Right kidney (tissue), 1 donor: ENCODE measurements around the gene RAB41.
"Not testable (repeated sequence)": the region's sequence is repeated elsewhere in the genome, so short reads cannot be mapped to it uniquely, and the experiment has no call there.

Experiments used
- DNase-seq: peaks from one replicate; pipeline ENCODE4 v3.0.0-alpha.2; 2016

RAB41 gene

DNA sequence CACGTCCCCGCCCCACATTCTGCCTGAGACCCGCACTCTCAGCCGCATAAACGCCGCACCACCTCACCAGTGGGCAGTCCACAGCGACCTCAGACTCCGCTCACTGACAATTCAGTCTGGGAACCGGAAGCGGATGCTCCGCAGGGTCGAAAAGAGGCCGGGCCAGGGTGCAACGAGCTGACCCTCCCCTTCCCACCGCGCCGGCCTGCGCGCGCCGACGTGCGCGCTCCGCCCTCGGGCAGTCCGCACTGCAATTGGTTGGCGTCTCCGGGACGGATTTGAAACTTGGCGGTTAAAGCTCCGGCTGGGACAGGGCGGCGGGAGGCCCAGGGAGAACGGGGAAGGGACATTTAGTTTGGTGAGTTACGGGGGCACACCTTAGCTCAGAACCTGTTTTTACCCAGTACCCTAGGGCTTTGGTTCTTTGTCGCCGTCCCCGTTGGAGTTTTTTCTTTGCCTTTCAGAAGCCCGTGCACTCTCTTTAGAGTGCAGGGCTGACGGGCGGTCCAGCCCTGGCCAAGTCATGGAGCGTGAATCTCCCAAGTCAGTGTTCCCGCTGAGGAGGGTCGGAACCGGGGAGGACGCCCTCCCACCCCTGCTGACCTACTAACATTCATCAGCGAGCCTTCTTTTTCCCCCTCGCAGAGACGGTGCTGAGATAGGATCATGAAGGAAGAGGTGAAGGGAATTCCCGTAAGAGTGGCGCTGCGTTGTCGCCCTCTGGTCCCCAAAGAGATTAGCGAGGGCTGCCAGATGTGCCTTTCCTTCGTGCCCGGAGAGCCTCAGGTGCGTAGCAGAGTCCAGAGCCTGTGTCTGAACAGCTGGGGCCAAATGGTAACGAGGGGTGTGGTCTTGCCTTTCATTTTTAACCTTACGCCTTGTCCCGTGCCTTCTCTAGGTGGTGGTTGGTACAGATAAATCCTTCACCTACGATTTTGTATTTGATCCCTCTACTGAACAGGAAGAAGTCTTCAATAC lies 8.1 kb downstream of the RAB41 start, which contains the start of the genes KIF4A and PDZD11:
Gene KIF4A (plus strand): TSS at position 312 of the 978 bp plus-strand sequence. CDS start 355 bp downstream, at position 667.
Gene PDZD11 (minus strand): TSS at position 135 of the 978 bp plus-strand sequence. CDS start 586 bp downstream, outside the sequence.
- DNase-seq = peak; percentile 63

DNA sequence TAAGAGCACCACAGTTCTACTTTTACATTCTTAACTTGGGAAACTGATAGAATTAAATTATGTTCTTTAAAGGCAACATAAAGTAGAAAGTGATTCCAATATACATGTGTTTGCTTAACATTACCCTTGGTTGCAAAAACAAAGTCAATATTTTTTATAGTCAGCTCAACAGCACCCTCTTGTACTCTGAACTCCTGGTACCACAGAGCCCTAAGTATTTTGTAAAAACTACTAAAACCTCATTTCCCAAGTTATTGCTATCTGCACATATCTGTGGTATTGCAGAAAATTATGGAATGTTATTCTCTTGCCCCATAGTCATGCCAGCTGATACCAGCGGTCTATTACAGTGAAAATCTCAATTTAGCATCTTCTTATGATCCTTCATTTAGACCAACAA lies 10.8 kb downstream of the RAB41 start:
- DNase-seq = no peak

DNA sequence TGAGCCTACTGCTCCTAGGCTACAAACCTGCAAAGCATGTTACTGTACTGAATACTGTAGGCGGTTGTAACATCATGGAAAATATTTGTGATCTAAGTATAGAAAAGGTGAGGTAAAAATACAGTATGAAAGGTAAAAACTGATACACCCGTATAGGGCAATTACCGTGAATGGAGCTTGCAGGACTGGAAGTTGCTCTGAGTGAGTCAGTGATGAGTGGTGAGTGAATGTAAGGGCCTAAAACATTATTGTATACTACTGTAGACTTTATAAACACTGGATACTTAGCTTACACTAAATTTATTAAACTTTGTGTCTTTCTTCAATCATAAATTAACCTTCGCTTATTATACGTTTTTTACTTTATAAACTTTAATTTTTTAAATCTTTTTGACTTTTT lies 11.6 kb downstream of the RAB41 start:
- DNase-seq = no peak

DNA sequence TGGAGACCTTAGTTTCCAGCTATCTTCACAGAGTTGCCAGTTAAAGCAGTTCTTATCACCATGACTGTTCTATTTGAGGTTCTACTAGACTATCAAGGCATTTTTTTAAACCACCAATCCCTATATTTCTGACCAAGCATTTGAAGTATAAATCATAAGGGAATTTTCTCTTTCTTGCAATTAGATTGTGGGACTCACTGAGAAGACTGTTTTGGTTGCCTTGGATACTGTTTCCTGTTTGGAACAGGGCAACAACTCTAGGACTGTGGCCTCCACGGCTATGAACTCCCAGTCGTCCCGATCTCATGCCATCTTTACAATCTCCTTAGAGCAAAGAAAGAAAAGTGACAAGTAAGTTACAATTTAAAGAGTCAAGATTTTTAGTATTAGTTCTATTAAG lies 19.7 kb downstream of the RAB41 start:
- no peak for DNase-seq

DNA sequence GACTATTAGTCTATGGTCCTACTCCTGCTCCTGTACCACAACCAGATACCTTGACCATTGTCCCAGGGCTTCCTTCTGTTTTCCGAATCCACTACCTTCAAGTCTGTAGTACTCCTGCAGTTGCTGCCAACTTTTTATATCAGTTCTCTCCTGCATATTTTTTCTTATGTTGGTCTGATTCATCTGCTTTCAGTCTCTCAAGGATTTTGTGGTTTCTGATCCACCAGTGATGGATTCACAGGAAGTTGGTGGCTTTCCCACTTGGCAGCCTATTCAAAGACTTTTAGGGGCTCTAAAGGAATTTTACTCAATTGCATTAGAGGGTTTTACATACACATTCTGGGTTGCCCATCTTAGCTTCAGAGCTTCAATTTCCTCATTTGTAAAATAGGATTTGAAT lies 31.5 kb downstream of the RAB41 start:
- no peak for DNase-seq

DNA sequence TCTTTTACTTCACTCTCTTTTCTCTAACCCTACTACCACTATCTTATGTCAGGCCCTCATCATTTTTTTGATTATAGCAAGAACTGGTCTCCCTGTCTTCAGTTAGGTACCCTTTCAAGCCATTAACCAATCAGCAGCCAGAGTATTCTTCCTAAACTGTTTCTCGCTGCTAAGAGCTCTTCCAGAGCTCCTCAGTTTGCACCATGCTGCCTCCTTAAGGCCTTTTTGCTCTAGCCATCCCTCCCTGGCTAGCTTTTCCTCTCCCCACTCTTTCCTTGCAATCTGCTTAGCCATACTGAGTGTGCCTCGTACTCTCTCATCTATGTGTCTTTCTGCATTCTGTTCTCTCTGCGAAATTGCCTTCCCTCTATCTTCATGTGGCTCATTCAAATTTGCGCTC lies 40.8 kb downstream of the RAB41 start:
- no peak for DNase-seq

DNA sequence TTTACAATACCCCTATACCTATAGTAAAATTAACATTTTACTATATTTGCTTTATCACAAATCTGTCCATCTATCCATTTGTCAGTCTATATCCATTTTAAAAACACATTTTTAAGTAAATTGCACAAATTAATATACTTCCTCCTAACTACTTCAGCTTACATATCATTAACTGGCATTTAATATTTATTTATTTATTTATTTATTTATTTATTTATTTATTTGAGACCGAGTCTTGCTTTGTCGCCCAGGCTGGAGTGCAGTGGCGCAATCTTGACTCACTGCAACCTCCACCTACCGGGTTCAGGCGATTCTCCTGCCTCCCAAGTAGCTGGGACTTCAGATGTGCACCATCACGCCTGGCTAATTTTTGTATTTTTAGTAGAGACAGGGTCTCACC lies 41.7 kb downstream of the RAB41 start:
- not testable (repeated sequence) for DNase-seq

DNA sequence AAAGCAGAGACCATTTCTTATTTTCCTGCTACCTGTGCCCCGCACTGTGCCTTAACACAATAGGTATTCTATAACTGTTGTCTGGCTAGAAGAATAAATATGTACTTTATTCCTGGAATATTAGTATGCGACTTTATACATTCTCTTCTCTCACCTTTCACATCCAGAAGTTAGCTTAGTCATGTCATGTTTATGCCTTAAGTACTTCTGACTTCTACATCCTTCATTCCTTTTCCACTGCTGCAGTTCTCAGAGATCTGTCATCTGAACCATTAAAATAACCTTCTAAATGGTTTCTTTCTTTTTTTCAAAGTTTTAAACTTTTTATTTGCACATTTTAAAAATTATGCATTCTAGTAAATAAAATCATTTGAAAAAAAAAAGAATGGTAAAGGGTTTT lies 42.4 kb downstream of the RAB41 start:
- no peak for DNase-seq

DNA sequence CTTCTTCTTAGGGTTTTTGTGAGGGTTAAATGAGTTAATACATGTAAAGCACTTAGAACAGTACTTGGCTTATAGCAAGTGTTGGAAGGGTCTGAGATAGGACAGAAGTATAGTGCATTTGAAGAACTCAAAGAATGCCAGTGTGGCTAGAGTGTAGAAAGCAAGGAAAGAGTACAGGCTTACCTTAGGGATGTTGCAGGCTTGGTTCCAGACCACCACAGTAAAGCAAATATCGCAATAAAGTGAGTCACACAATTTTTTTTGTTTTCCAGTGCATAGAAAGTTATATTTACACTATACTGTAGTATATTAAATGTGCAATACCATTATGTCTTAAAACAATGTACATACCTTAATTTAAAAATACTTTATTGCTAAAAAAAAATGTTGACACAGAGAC lies 49.2 kb downstream of the RAB41 start:
- no peak for DNase-seq

DNA sequence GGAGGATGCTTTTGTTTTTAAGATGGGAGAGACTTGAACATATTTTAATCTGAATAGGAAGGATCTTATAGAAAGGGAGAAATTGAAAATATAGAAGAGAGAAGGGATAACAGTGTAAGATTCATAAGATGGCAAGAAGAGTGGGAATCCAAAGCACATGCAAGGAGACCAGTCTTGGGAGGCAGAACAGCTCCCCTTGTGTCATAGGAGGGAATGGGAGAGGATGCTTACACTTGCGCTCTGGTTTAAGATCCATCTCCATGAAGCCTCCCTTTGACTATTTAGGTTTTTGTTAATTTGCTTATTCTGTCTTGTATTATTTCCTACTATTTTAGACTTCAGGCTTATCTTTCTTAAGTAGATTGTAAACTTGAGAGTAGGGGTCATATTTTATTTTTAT lies 50.6 kb downstream of the RAB41 start:
- DNase-seq = no peak
